Medulla oblongata (tissue), 1 donor: ENCODE results near the gene GRAP2.

Experiments used
- DNase-seq: peaks from one replicate; pipeline ENCODE4 v3.0.0-alpha.2; 2015; ENCODE audit errors: extremely low spot score

GRAP2 gene

DNA sequence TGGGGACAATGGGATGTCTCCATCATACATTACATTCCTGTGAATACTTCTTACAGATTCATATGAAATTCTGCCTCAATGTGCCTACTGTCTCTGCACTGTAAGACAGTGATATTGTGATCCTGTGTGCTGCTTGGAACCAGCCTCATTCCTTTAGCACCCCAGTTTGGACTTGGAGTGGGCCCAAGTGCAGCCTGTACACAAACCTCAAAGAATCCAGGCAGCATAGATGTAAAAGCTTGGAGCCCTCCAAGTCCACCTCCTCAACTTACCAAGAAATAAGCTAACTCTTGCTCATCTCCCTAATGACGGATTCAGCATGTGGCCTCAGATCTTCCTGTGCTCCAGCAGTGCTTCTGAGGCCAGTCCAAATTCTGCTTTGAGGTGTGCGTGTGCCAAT is 24.4 kb downstream of the GRAP2 start:
- no peak for DNase-seq

DNA sequence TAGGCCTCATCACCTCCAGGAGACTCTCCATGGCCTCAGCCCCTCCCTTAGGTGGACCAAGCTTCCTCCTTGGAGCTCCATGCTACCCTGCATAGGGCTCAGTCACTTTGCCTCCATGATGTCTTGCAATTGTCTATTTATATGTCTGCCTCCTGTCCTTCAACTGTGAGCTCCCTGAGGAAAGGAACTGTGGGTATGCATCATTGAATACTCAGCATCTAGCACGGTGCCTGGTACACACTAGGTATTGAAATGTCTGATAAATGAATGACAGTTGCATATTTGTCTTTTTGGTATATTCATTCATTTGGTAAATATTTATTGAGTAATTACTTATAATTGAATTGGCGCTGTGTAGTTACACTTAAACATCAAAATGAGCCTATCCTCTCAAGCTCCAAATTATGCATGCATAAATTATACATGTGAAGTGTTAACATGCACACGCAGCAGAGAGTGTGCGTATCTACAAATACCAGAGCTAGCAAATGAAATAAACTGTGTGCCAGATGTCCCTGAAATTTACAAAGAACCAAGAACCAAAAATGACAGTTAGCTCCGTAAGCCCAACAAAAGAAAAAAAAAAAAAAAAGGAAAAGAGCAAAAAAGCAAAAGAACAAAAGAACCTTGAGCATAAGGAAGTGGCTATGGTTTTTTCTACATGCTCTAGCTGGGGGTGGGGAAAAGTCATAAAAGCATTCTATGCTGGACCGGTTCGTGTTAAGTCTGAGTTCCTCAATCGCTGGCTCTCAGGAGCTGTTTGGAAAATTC is 25.2 kb downstream of the GRAP2 start:
- no peak for DNase-seq

DNA sequence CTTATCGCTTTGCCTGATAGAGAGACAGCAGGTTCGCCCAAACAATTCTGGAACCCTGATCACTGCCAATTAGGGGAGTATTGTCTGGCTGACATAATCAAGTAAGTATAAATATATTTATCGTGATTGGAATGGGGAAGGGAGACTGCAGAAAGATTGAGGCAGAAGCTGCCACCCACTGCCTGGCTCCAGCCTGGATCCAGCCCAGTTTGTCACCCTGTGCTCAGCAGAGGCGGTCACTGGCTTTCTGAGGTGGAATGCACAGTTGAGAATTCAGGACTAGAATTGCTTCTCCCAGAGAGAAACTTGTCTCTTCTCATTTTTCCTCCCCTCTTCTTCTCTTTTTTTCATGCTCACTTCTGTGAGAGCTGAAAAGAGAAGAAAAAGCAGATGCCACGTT is 25.9 kb downstream of the GRAP2 start:
- DNase-seq, result no peak

- no peak for DNase-seq
These were observed 26.7 kb downstream of the GRAP2 start for GRCh38 chr22:39927544-39927943.

GRCh38 chr22:39928536-39929520 is 27.9 kb downstream of the GRAP2 start:
- DNase-seq, result no peak

DNA sequence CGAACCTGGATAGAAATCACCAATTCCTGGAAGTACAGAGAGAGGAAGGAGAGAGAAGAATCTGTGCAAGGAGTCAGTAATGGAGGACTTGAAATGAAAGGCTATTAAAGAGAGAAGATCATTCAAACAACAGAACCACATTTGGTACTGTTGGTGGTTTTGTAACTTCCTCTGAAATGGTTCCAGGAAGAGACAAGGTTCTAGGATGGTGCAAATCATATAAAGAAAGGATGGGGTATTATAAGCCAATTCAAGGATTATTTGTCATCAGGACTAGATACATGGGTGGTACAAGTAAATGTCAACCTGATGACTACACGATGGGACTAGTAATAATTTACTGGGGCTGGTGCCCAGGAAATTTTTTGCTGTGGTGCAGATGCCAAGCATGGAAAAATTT is 30.4 kb downstream of the GRAP2 start:
- DNase-seq, result no peak

DNA sequence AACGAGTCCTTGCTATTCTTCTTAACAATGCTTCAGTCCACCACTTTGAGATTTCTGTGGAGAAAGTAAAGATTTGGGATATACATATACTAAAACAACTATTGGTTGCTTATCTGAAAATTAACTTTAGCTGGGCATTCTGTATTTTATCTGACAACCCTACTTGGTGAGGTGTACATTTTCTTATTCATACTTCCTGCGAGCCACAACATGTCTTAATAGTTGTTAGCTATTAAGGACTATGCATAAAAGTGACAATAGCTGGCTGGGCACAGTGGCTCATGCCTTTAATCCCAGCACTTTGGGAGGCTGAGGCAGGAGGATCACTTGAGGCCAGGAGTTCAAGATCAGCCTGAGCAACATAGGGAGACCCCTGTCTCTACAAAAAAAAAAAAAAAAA is 31.3 kb downstream of the GRAP2 start:
- DNase-seq, result no peak

DNA sequence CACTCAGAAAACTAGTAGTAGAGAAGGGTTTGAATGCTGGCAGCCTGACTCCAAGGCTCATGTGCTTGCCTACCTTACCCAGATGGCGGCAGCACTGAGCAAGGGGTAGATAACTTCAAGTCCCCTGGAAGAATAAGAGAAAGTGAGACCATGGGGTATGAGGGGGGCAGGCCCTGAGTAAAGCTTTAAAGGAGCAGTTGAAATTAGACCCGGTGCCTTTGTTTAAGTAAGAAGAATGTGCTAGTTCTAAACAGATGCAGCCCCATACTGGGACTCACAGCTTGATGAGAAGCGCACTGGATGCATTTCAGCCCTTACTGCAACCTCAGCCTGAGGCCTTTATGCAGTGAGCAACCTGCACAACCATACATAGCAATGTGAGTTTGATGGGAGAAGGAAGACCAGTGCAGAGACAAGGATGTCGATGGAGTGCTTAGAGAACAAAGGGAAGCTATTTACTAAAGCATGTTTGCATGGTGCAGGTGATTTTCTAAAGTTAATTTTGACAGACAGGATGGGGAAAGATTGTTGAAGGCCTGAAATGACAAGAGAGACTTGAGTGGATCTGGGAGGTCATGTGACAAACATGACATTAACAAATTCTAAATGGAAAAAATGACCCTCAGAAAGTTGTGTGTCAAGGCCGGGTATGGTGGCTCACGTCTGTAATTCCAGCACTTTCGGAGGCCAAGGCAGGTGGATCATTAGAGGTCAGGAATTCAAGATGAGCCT is 32.2 kb downstream of the GRAP2 start:
- no peak for DNase-seq

DNA sequence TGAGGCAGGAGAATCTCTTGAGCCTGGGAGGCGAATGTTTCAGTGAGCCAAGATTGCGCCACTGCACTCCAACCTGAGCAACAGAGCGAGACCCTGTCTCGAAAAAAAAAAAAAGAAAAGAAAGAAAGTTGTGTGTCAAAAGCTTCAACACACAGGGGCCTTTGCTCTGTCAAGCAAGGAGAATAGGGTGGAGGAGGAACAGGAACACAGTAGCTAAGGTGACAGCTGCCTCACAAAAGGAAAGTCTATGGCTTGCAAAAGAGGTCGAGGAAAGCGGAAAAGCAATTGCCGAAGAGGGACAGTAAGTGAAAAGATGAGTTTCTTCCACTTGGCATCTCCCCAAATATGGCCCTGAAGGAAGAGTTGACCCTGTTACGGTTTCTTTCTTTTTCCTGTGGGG is 32.9 kb downstream of the GRAP2 start:
- DNase-seq, result no peak

DNA sequence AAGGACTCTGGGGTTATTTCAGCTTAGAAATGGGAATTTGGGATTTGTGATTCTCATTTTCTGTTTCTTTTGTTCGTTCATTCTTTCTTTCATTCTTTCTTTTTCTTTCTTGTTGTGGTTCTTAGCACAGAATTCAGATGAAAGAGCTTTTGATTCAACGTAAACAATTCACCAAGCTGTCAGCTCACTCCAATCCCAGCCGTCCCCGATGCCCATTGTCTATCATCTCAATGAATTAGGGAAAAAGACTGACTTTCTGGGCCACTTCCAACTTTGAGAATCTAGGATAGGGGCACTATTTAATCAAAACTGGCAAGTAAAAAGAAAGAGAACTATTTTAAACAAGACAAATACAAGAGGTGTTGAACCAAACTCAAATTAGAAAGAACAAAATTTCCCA is 34.2 kb downstream of the GRAP2 start:
- DNase-seq, result peak; percentile 65

- peak; percentile 22 for DNase-seq
These were observed 34.7 kb downstream of the GRAP2 start for GRCh38 chr22:39935612-39936011.

GRCh38 chr22:39936523-39937145 is 35.8 kb downstream of the GRAP2 start:
- DNase-seq, result no peak

GRCh38 chr22:39937906-39938305 is 37.0 kb downstream of the GRAP2 start:
- no peak for DNase-seq

DNA sequence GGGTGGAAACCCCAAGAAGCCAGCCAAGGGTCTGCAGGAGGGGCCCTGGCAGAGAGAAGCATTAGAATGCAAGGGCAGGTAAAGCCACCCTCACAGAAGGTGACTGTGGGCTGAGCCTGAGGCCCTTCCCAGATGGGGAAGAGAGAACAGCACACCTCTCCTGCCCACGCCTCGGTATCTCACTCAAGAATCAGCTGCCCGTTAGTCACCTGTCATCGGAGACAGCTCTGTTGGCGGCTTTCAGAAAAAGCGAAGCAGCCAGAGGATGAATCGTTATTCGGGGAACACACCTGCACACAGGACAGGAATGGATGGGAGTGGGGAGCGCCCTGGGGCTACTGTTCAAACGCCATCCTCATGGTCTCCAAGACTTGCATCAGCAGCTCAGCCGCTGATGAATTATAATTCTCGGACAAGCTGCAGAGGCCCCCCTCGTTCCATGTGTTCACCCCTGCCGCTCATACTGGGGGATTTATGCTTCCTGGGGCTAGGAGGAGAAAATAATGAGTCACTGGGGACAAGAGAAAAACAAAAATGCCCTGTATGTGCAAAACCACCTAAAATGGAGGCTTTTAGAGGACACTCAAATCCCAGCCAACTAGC is 37.7 kb downstream of the GRAP2 start:
- DNase-seq, result no peak

GRCh38 chr22:39939830-39940229 is 38.9 kb downstream of the GRAP2 start:
- DNase-seq, result no peak

DNA sequence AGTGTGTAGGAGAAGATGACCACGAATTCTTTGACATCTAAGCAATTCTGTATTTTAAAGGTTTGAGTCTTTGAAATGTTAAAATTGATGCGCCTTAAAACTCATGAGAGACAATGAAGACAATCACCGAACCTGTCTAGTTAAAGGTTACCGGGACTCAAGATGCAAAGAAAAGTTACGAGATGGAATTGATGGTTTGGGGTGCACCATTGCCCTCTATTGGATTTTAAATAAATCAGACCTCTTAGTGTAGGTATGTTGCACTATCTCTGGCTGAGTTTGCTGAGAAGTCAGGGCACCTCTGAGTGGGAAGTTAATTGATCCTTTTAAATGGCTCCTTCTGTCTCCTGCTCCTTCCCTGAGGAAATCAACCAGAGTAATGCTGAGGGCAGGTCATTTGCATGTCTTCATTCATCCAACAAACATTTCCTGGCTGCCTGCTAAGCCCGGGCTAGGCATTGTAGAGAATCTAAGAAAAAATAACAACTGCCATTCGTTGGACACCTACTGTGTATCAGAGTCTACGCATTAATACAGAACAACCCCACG is 39.9 kb downstream of the GRAP2 start:
- no peak for DNase-seq

- no peak for DNase-seq
These were observed 40.7 kb downstream of the GRAP2 start for GRCh38 chr22:39941601-39942000.

GRCh38 chr22:39942439-39943230 is 41.8 kb downstream of the GRAP2 start:
- DNase-seq, result no peak

DNA sequence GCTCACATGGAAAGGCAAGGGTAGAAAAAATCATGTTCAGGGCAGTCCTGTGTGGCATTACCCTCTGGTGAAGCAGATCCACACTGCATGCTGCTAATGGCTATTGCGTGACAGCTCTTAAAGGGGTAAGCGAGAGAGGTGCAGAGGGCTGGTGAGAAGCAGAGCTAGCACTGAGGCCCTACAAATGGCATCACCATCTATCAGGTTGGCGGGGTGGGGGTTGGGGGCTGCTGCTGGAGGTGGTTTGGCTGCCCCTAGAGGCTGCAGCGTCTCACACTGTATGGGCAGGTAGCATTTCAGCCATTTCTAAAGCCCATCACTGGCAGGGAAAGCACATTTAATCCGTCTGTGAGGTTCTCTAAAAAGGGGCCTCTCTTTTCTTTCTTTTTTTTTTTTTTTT is 42.5 kb downstream of the GRAP2 start:
- no peak for DNase-seq
